H1 (cell line): ENCODE measurements around the gene ATP10D. TPM values are rescaled to one million over a fixed set of nuclear protein-coding genes. Genes with fewer than 3 reads are reported as not detected.

Source experiments
- CBX5 ChIP-seq: fragments of 300-800, 300-1000 bp; sonication (generic); IDR thresholded peaks from 2 replicates; pipeline ENCODE4 v1.7.1; 2016; ENCODE audit warnings: antibody characterized with exemption, low read length, low read depth
- CEBPB ChIP-seq: IDR thresholded peaks from 2 replicates; pipeline ENCODE4 v1.6.1; 2012; ENCODE audit warnings: low read depth, low read length
- JUN ChIP-seq: IDR thresholded peaks from 2 replicates; pipeline ENCODE4 v1.6.1; 2011; ENCODE audit warnings: low read depth, mild to moderate bottlenecking, improper control_type of control experiment, low read length
- KDM1A ChIP-seq: fragments of 200-600, 300-600 bp; sonication (generic); IDR thresholded peaks from 2 replicates; pipeline ENCODE4 v1.7.1; 2016; ENCODE audit warnings: mild to moderate bottlenecking, low read length, borderline replicate concordance
- KDM5A ChIP-seq: fragments of 200-600 bp; IDR thresholded peaks from 2 replicates; pipeline ENCODE4 v1.7.1; 2012; ENCODE audit warnings: mild to moderate bottlenecking, low read length, inconsistent platforms, mixed read lengths
- PHF8 ChIP-seq: fragments of 200-600 bp; sonication (generic); conservative IDR thresholded peaks from 2 replicates; pipeline ENCODE4 v1.7.1; 2012; ENCODE audit warnings: low read depth, mild to moderate bottlenecking, inconsistent platforms, low read length, moderate library complexity
- POU5F1 ChIP-seq: IDR thresholded peaks from 2 replicates; pipeline ENCODE4 v1.6.1; 2011; ENCODE audit warnings: low read depth, mild to moderate bottlenecking, low read length, moderate library complexity
- SP1 ChIP-seq: IDR thresholded peaks from 2 replicates; pipeline ENCODE4 v1.6.1; 2011; ENCODE audit warnings: low read depth, low read length
- TEAD4 ChIP-seq: IDR thresholded peaks from 2 replicates; pipeline ENCODE4 v1.6.1; 2012; ENCODE audit warnings: low read depth, low read length, inconsistent platforms, mixed read lengths
- polyA plus RNA-seq, 7 experiments: library from polyadenylated mRNA; depleted of rRNA in 3 of 7; stranded (reverse) in 5 of 7; unstranded in 2 of 7; fragments of >200 nt in 5 of 7; fragments of 200-250 nt in 2 of 7; gene quantifications; 1 replicate in 5 of 7; 2 replicates in 1 of 7; 4 replicates in 1 of 7; pipeline versions ENCODE4 v1.2.1 to v1.2.3, GENCODE V29; 2011 to 2013; ENCODE audit warnings: missing spikeins in 2 of 7, mixed read lengths in 2 of 7
- total RNA-seq: library from RNA; stranded (reverse); fragmentation: NEBNext Ultra II Directional; extraction: Animal tissue kit (Norgen Biotek cat#: 25700); gene quantifications from 2 replicates; pipeline ENCODE4 v1.2.1, GENCODE V29; 2021

The ATP10D gene
- total and polyA plus RNA-seq, 2 of the 8 experiments (the other 6 are each of a cell fraction or from before 2014, with no cell fraction given): 2.9 to 5.9 TPM

DNA sequence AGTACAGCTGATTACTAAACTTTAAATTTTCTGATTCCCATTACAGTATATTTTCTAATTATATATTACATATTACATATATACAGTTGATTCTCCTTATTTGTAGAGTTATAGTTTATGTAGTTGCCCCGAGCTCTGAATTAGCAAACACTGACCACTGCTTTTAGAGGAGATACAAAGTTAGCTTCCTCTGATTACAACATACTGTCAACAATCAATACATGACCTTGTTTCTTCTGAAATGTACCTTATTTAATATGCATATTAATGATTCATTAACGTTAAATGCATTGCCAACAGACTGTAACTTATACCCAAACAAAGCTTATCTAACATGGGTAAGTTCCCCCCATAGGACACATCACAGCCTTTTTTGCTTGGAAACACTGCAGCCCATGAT, 81.5 kb downstream of the ATP10D start (continued):
- TF ChIP-seq JUN (no peak), PHF8 (no peak), TEAD4 (no peak), CEBPB (no peak), CBX5 (no peak), SP1 (no peak), POU5F1 (no peak), KDM1A (no peak), KDM5A (no peak)
- TF ChIP-seq, all 59 proteins: peak for 0
